ENCODE results near the gene CLDN18.

Gene CLDN18

GRCh38 chr3:138027821-138028220 is 17.9 kb downstream of the CLDN18 start:
- no peak for DNase-seq

- DNase-seq, result no peak
Observed at GRCh38 chr3:138030734-138031280, 20.8 kb downstream of the CLDN18 start.

- no peak for DNase-seq
Observed at GRCh38 chr3:138031536-138031935, 21.6 kb downstream of the CLDN18 start.

- no peak for DNase-seq
Observed at GRCh38 chr3:138032567-138032966, 22.6 kb downstream of the CLDN18 start.

- no peak for DNase-seq
Observed at GRCh38 chr3:138033202-138033691, 23.3 kb downstream of the CLDN18 start.

- no peak for DNase-seq
Observed at GRCh38 chr3:138034918-138035317, 25.0 kb downstream of the CLDN18 start.

GRCh38 chr3:138036572-138036971 is 26.6 kb downstream of the CLDN18 start:
- DNase-seq, result no peak

- DNase-seq, result no peak
Observed at GRCh38 chr3:138038725-138039462, 28.9 kb downstream of the CLDN18 start.

GRCh38 chr3:138042043-138042442 is 32.1 kb downstream of the CLDN18 start:
- no peak for DNase-seq

- DNase-seq, result no peak
Observed at GRCh38 chr3:138043266-138044029, 33.5 kb downstream of the CLDN18 start.

GRCh38 chr3:138046085-138046484 is 36.1 kb downstream of the CLDN18 start:
- DNase-seq, result no peak

GRCh38 chr3:138046955-138047354 is 37.0 kb downstream of the CLDN18 start:
- DNase-seq, result no peak

GRCh38 chr3:138047596-138048158 is 37.7 kb downstream of the CLDN18 start:
- DNase-seq, result no peak

- DNase-seq, result no peak
Observed at GRCh38 chr3:138049157-138049919, 39.4 kb downstream of the CLDN18 start.

GRCh38 chr3:138051947-138052802 is 42.2 kb downstream of the CLDN18 start:
- DNase-seq, result no peak

GRCh38 chr3:138054057-138054456 is 44.1 kb downstream of the CLDN18 start:
- no peak for DNase-seq

GRCh38 chr3:138057384-138057783 is 47.4 kb downstream of the CLDN18 start:
- DNase-seq, result no peak

- no peak for DNase-seq
Observed at GRCh38 chr3:138059261-138059660, 49.3 kb downstream of the CLDN18 start.

- DNase-seq, result no peak
Observed at GRCh38 chr3:138060792-138061191, 50.8 kb downstream of the CLDN18 start.

- DNase-seq, result no peak
Observed at GRCh38 chr3:138062037-138062436, 52.1 kb downstream of the CLDN18 start.

- no peak for DNase-seq
Observed at GRCh38 chr3:138062626-138063025, 52.7 kb downstream of the CLDN18 start.

- DNase-seq, result no peak
Observed at GRCh38 chr3:138063416-138063815, 53.5 kb downstream of the CLDN18 start.

All from activated CD4-positive, alpha-beta T cell treated with anti-CD3 and anti-CD28 coated beads, Interleukin-2, amount 50 U/mL, for 1 hour (primary cell).